SU-DHL-6 (cell line): ENCODE data around the gene DDX10.

Experiments used
- H2AFZ ChIP-seq: fragments of 200-600 bp; sonication (generic); 2 replicates; pipeline ENCODE4 v1.6.1; 2014; ENCODE audit warnings: low read depth, mild to moderate bottlenecking, moderate library complexity, mixed read lengths, antibody characterized with exemption, low read length; ENCODE audit not compliant: severe bottlenecking
- H3F3A ChIP-seq: fragments of 200-600 bp; shearing (Covaris generic); 2 replicates; pipeline ENCODE4 v1.6.0; 2016; ENCODE audit warnings: antibody characterized with exemption, mild to moderate bottlenecking; ENCODE audit not compliant: insufficient read depth
- H3K27ac ChIP-seq: fragments of 200-600 bp; sonication (generic); 2 replicates; pipeline ENCODE4 v1.5.1; 2016; ENCODE audit warnings: low read depth, mild to moderate bottlenecking, low read length, moderate library complexity, mixed read lengths
- H3K27me3 ChIP-seq: fragments of 200-600 bp; sonication (generic), shearing (Covaris generic); 2 replicates; pipeline ENCODE4 v1.6.0; 2014; ENCODE audit warnings: mild to moderate bottlenecking, low read length
- H3K36me3 ChIP-seq: fragments of 200-600 bp; sonication (generic); 2 replicates; pipeline ENCODE4 v1.6.1; 2014; ENCODE audit warnings: mild to moderate bottlenecking, low read length, mixed read lengths
- H3K4me2 ChIP-seq: fragments of 300-600, 200-600 bp; shearing (Covaris generic), sonication (generic); 2 replicates; pipeline ENCODE4 v1.6.0; 2014; ENCODE audit warnings: low read length, low read depth, mild to moderate bottlenecking; ENCODE audit not compliant: poor library complexity, severe bottlenecking
- H3K4me3 ChIP-seq: fragments of 200-600 bp; sonication (generic); 2 replicates; pipeline ENCODE4 v1.5.1; 2014; ENCODE audit warnings: antibody characterized with exemption, low read length, mild to moderate bottlenecking, mixed read lengths; ENCODE audit not compliant: insufficient read depth, poor library complexity, severe bottlenecking
- H3K79me2 ChIP-seq: fragments of 200-600 bp; sonication (generic); 2 replicates; pipeline ENCODE4 v1.6.1; 2014; ENCODE audit warnings: mild to moderate bottlenecking, low read length, moderate library complexity; ENCODE audit not compliant: insufficient read depth
- H3K9ac ChIP-seq: fragments of 200-600 bp; sonication (generic); 2 replicates; pipeline ENCODE4 v1.7.0; 2014; ENCODE audit warnings: mild to moderate bottlenecking, low read length
- H3K9me2 ChIP-seq: fragments of 200-600 bp; sonication (generic); replicated peaks from 2 replicates; pipeline ENCODE4 v1.6.1; 2014; ENCODE audit warnings: low read length; ENCODE audit not compliant: insufficient read depth
- H3K9me3 ChIP-seq: fragments of 200-600 bp; sonication (generic); 2 replicates; pipeline ENCODE4 v1.6.1; 2014; ENCODE audit warnings: low read length, mixed read lengths; ENCODE audit not compliant: insufficient read depth
- H4K20me1 ChIP-seq: fragments of 200-600 bp; sonication (generic); 2 replicates; pipeline ENCODE4 v1.6.1; 2014; ENCODE audit warnings: low read depth, mild to moderate bottlenecking, antibody characterized with exemption, low read length, moderate library complexity, mixed read lengths
- CTCF ChIP-seq: fragments of 200-600 bp; sonication (generic); IDR thresholded peaks from one replicate; pipeline ENCODE4 v1.5.1; 2017; ENCODE audit warnings: antibody characterized with exemption, mild to moderate bottlenecking, low read length, moderate library complexity; ENCODE audit not compliant: insufficient read depth, poor library complexity, severe bottlenecking
- EZH2phosphoT487 ChIP-seq: fragments of 200-600 bp; sonication (generic), shearing (Covaris generic); conservative IDR thresholded peaks from 2 replicates; pipeline ENCODE4 v1.6.1; 2018; ENCODE audit warnings: mild to moderate bottlenecking, antibody characterized with exemption, low read length, moderate library complexity, mixed read lengths

The DDX10 gene

GRCh38 chr11:108802492-108802891, 137.6 kb downstream of the DDX10 start:
- TF ChIP-seq EZH2phosphoT487, result no peak
- TF ChIP-seq CTCF, result no peak

GRCh38 chr11:108803776-108804175, 138.9 kb downstream of the DDX10 start:
- Histone ChIP-seq H3K9me2 (no peaks in the 10 kb centered on the region), H4K20me1 (no peaks in the 10 kb centered on the region), H3K4me2 (no peak overlapping the region), H3K79me2 (peaks cover 43% of the 10 kb centered on the region; the same call in 1 of the 2 replicates), H3K4me3 (no peak overlapping the region), H3K27me3 (no peaks in the 10 kb centered on the region), H3K9me3 (no peaks in the 10 kb centered on the region), H3K9ac (no peak overlapping the region), H2AFZ (no peak overlapping the region), H3K27ac (no peak overlapping the region), H3K36me3 (no peaks in the 10 kb centered on the region), H3F3A (no peaks in the 10 kb centered on the region)
- TF ChIP-seq EZH2phosphoT487 (no peak), CTCF (no peak)

More at GRCh38 chr11:108802492-108802891, 137.6 kb downstream of the DDX10 start:
- Histone ChIP-seq H3K36me3 (no peaks in the 10 kb centered on the region), H3F3A (no peaks in the 10 kb centered on the region), H3K9me2 (no peaks in the 10 kb centered on the region), H3K4me3 (no peak overlapping the region), H3K27me3 (no peaks in the 10 kb centered on the region), H3K79me2 (peaks cover 44% of the 10 kb centered on the region), H3K27ac (no peak overlapping the region), H3K9me3 (no peaks in the 10 kb centered on the region), H3K4me2 (no peak overlapping the region), H3K9ac (no peak overlapping the region), H4K20me1 (no peaks in the 10 kb centered on the region), H2AFZ (no peak overlapping the region)

GRCh38 chr11:108804511-108804910, 139.6 kb downstream of the DDX10 start:
- Histone ChIP-seq H3K79me2 (peaks cover 36% of the 10 kb centered on the region; the same call in 1 of the 2 replicates), H3K4me2 (no peak overlapping the region), H3K36me3 (no peaks in the 10 kb centered on the region), H2AFZ (no peak overlapping the region), H3F3A (no peaks in the 10 kb centered on the region), H3K27me3 (no peaks in the 10 kb centered on the region), H3K9me2 (no peaks in the 10 kb centered on the region), H4K20me1 (no peaks in the 10 kb centered on the region), H3K9me3 (no peaks in the 10 kb centered on the region), H3K4me3 (no peak overlapping the region), H3K9ac (no peak overlapping the region), H3K27ac (no peak overlapping the region)
- no peak for TF ChIP-seq EZH2phosphoT487
- TF ChIP-seq CTCF, result no peak
